ENCODE data around the gene VWA5A. TPM values are rescaled to one million over a fixed set of nuclear protein-coding genes. Genes with fewer than 3 reads are reported as not detected.
"Not testable (repeated sequence)": the region's sequence is repeated elsewhere in the genome, so short reads cannot be mapped to it uniquely, and the experiment has no call there.

The VWA5A gene
- total RNA-seq, 2 experiments from 2014 or later: 6.9 to 7.7 TPM

DNA sequence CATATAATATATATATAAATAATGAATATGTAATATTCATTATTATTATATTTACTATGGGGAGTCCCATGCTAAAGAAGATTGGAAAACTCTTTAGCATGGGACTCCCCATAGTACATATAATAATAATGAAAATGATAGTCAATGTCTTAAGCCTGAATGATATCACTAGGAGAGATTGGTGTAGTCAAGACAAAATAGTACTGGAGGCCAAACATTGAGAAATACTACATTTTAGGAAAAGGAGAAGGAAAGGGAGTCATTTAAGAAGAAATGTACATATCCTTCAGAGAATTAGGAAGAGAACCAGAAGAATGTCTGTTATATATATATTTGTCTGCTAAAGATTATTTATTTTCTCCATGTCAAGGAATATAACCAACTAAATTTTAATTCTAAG, 5.0 kb upstream of the VWA5A start:
- H3K27ac Mint-ChIP-seq: no peak overlapping the region
- ATAC-seq (ENCODE audit: low read depth) (no peak), DNase-seq (no peak)
- H3K9me3 Mint-ChIP-seq: no peaks in the 10 kb centered on the region
- peaks cover 34% of the 10 kb centered on the region for H3K27me3 Mint-ChIP-seq
- POLR2A ChIA-PET: no interaction called here
- H3K4me3 Mint-ChIP-seq: no peak overlapping the region
- H3K36me3 Mint-ChIP-seq: no peaks in the 10 kb centered on the region
- H3K4me1 Mint-ChIP-seq: peaks cover 2% of the 10 kb centered on the region

DNA sequence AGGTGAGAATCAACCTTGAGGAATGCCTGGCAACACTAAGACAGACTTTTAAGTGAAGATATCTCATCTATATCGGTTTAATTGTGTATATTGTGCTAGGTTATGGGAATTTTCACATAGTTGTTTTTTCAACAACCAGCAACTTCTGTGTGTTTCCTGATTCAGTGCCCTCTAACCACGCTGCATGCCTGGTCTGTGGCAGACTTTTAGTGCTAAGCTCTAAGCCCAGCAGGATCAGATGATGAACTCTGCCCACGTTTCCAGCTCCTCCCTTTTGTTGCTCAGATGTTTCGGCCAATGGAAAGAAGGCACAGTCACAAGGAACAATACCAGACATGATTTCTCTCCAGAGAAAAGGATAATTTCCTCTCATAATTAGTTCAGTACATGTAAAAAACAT, 1.4 kb upstream of the VWA5A start:
- Mint-ChIP-seq H3K27me3 (peaks cover 14% of the 10 kb centered on the region), H3K36me3 (peaks cover 4% of the 10 kb centered on the region), H3K4me3 (no peak overlapping the region), H3K4me1 (peaks cover 11% of the 10 kb centered on the region), H3K9me3 (no peaks in the 10 kb centered on the region), H3K27ac (no peak overlapping the region)
- POLR2A ChIA-PET: no interaction called here
- no peak for ATAC-seq (ENCODE audit: low read depth)
- DNase-seq: no peak

DNA sequence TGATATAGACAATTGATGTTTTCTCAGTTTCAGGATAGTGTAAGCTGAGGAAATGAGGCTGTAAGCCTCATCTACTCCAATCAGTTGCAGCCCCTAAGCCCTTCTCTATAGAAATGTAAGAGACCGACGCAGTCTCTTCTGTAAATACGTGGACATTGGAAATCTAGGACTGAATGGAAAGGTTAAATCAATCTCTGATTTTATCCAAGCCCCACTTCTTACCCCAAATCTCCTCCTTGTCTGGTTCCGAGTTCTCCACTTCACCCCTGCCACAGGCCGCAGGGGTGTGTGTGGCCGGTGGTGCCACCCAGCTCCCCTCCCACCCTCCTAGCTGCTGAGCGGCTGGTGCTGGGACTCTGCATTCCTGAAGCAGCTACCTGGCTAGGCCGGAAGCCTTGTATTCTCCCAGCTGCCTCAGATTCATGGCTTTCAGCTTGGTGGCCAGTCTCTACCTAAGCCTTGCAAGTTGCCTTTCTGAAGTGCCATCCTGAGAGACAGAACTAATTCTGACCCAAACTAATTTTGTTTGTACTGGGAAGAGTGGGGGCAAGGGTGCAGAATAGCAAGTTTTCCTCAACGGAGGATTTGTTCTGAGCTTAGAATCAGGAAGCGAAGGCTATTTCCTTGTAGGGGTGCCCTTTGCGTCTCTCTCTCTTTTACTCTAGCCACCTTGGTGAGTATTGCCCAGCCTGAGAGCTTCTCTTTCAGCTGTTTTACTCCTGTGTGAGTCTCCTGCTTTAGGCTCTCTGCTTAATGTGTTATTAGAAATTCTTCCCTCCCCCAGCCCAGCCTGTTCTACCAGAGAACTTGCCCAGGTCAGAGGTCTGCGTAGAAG, 749 bp downstream of the VWA5A start:
- Mint-ChIP-seq H3K27ac (peak overlapping the region; percentile 82), H3K36me3 (peaks cover 9% of the 10 kb centered on the region), H3K9me3 (no peaks in the 10 kb centered on the region), H3K4me3 (peak overlapping the region; percentile 93), H3K4me1 (peaks cover 11% of the 10 kb centered on the region), H3K27me3 (peaks cover 5% of the 10 kb centered on the region)
- ATAC-seq (ENCODE audit: low read depth) (peak; percentile 48), DNase-seq (peak; percentile 31)
- POLR2A ChIA-PET: interaction anchor here (0.6 kb wide), 1 partner anchor 496 kb away, joined by 5 read pairs; no protein-coding TSS in a partner anchor

DNA sequence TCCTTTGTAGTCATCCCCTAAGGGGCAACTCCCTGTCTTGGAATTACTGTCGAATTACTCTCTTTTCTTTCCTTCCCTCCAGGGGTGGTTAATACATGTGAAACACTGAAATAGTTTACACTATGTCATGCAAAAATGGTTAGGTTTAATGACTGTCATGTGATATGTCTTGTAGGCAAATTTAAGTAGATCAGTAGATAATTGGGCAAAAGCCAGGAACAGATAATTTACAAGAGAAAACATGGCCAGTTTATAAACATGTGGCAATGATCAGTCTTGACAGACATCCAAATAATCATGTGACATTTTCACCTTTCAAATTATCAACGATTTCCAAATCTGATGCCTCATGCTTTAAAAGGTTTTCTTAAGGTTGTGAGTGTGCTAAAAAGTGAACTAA, 3.9 kb downstream of the VWA5A start:
- H3K27me3 Mint-ChIP-seq: no peaks in the 10 kb centered on the region
- H3K36me3 Mint-ChIP-seq: peaks cover 20% of the 10 kb centered on the region
- H3K4me3 Mint-ChIP-seq: no peak overlapping the region
- POLR2A ChIA-PET: no interaction called here
- DNase-seq (no peak), ATAC-seq (ENCODE audit: low read depth) (no peak)
- no peak overlapping the region for H3K27ac Mint-ChIP-seq
- H3K4me1 Mint-ChIP-seq: peaks cover 9% of the 10 kb centered on the region
- H3K9me3 Mint-ChIP-seq: no peaks in the 10 kb centered on the region

DNA sequence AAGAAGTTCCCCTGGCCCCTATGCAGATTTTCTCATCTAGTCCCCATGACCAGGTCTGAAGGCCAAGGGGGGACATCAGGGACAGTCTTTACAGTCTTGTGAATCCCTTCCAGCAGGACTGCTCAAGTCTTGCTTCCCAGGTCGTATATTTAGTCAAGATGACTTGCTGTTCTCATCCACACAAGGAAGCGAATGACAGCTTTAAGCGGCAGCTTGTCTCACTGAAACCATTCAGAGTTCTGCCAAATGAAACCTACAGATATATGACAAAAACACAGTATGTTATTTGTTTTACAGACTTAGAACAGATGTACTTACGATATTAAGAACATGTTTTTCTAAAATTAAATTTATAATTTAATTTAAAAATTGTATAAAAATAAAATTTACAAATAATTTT, 5.6 kb downstream of the VWA5A start:
- Mint-ChIP-seq H3K9me3 (no peaks in the 10 kb centered on the region), H3K27ac (no peak overlapping the region), H3K4me3 (no peak overlapping the region), H3K4me1 (peaks cover 5% of the 10 kb centered on the region), H3K27me3 (no peaks in the 10 kb centered on the region), H3K36me3 (peaks cover 31% of the 10 kb centered on the region)
- ATAC-seq (ENCODE audit: low read depth): no peak
- POLR2A ChIA-PET: no interaction called here
- no peak for DNase-seq

DNA sequence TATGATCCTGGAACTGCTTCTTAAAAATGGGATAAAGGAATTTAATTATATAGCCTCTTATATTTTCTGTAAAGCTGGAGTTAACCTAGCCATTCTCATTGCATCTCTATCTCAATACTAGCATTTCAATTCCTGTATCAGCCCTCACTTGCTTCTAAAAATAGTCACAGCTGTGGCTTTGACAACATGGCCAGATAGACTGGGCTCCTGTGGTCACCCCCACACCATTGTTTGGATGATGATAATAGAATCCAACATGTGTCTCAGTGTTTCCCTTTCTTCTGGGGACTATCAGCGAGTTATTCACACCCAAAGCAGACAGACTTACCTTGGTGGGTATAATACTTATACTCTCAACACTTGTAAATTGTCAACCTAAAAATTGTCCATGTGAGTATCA, 6.9 kb downstream of the VWA5A start:
- Mint-ChIP-seq H3K4me3 (no peak overlapping the region), H3K36me3 (peaks cover 31% of the 10 kb centered on the region), H3K27ac (no peak overlapping the region), H3K9me3 (no peaks in the 10 kb centered on the region), H3K4me1 (peaks cover 2% of the 10 kb centered on the region), H3K27me3 (no peaks in the 10 kb centered on the region)
- no peak for DNase-seq
- no peak for ATAC-seq (ENCODE audit: low read depth)
- POLR2A ChIA-PET: no interaction called here

DNA sequence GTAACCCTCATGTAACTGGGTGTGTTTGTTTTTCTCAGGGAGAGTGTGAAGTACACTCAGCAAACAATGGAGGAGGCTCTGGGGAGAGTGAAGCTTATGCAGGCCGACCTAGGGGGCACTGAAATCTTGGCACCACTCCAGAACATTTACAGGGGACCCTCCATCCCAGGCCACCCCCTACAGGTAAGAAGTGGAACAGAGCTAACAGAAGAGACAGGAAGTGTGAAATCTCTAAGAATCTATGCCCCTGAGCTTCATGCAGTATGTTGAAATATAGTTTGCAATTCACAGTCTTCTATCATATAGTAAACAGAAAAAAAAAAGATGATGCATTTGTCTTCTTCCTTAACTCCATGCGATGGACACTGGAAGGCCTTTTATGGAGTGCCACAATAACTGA, 8.4 kb downstream of the VWA5A start:
- no peak for DNase-seq
- POLR2A ChIA-PET: no interaction called here

DNA sequence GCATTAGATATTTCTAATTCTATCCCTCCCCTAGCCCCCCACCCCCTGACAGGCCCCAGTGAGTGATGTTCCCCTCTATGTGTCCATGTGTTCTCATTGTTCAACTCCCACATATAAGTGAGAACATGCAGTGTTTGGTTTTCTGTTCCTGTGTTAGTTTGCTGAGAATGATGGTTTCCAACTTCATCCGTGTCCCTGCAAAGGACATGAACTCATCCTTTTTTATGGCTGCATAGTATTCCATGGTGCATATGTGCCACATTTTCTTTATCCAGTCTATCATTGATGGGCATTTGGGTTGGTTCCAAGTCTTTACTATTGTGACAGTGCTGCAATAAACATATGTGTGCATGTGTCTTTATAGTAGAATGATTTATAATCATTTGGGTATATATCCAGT, 11.9 kb downstream of the VWA5A start:
- H3K4me1 Mint-ChIP-seq; H3K9me3 Mint-ChIP-seq; POLR2A ChIA-PET; DNase-seq; ATAC-seq (ENCODE audit: low read depth); H3K27me3 Mint-ChIP-seq; H3K27ac Mint-ChIP-seq; H3K4me3 Mint-ChIP-seq: not testable (repeated sequence)
- peaks cover 22% of the 10 kb centered on the region for H3K36me3 Mint-ChIP-seq

More for the DNA sequence above, 8.4 kb downstream of the VWA5A start:
- Mint-ChIP-seq H3K27ac (no peak overlapping the region), H3K4me1 (no peaks in the 10 kb centered on the region), H3K4me3 (no peak overlapping the region), H3K27me3 (no peaks in the 10 kb centered on the region), H3K9me3 (no peaks in the 10 kb centered on the region), H3K36me3 (peaks cover 30% of the 10 kb centered on the region)
- ATAC-seq (ENCODE audit: low read depth): no peak

DNA sequence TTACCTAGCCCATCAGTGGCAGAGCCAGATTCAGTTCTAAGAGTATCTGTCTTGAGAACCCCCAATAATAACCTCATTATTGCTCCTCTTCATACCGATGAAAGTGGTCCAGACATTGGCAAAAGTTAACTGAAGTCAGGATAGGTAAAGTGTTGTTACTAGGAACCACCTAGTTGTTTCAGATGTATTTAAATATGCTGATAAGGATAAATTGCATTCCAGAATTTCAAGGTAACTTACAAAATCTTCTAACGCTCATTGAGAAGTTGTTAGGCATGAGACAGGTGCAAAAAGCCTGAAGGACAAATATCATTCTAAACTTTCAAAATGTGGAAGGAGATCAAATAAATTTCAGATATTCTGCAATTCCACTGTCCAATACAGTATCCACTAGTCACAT, 27.8 kb downstream of the VWA5A start:
- H3K9me3 Mint-ChIP-seq: peaks cover 2% of the 10 kb centered on the region
- POLR2A ChIA-PET: no interaction called here
- DNase-seq: no peak
- H3K36me3 Mint-ChIP-seq: peaks cover 2% of the 10 kb centered on the region
- no peaks in the 10 kb centered on the region for H3K27me3 Mint-ChIP-seq
- H3K27ac Mint-ChIP-seq: no peak overlapping the region
- ATAC-seq (ENCODE audit: low read depth): no peak
- H3K4me1 Mint-ChIP-seq: no peaks in the 10 kb centered on the region
- no peak overlapping the region for H3K4me3 Mint-ChIP-seq

DNA sequence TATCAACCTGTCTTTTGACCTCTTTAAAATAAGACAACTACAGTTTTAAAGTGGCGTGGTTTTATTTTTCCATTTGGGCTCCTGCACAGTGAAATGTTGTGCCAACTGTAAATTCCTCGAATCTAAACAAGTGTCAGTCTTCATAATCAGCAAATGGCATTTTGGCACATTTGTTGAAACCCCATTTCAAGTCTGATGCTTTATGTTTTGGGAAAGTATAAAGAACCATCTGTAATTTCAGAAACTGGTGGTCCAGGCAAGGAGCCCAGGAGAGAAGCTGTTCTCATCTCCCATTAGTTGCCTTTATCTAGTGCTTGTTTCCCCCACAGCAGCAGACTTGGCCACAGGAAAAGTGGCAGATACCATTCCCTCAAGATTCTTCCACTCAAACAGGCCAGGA, 32.7 kb downstream of the VWA5A start:
- H3K27ac Mint-ChIP-seq: no peak overlapping the region
- DNase-seq: no peak
- POLR2A ChIA-PET: no interaction called here
- no peaks in the 10 kb centered on the region for H3K9me3 Mint-ChIP-seq
- H3K36me3 Mint-ChIP-seq: no peaks in the 10 kb centered on the region
- H3K4me1 Mint-ChIP-seq: peaks cover 1% of the 10 kb centered on the region
- ATAC-seq (ENCODE audit: low read depth): no peak
- H3K27me3 Mint-ChIP-seq: peaks cover 2% of the 10 kb centered on the region
- H3K4me3 Mint-ChIP-seq: no peak overlapping the region

DNA sequence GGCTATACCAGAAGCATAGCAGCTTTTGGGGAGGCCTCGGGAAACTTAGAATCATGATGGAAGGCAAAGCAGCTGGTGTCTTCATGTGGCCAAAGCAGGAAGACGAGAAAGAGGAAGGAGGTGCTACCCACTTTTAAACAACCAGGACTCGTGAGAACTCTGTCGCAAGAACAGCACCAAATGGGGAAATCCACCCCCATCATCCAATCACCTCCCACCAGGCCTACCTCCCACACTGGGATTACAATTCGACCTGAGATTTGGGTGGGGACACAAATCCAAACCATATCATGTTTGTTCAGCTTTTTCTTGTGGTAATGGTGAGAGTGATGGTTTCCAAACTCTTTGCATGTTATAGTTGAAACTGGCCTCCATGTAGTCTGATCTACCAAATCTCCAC, 35.4 kb downstream of the VWA5A start:
- Mint-ChIP-seq H3K36me3 (no peaks in the 10 kb centered on the region), H3K9me3 (no peaks in the 10 kb centered on the region), H3K27me3 (peaks cover 4% of the 10 kb centered on the region), H3K4me1 (peaks cover 1% of the 10 kb centered on the region), H3K4me3 (no peak overlapping the region), H3K27ac (no peak overlapping the region)
- POLR2A ChIA-PET: no interaction called here
- DNase-seq: no peak
- no peak for ATAC-seq (ENCODE audit: low read depth)

DNA sequence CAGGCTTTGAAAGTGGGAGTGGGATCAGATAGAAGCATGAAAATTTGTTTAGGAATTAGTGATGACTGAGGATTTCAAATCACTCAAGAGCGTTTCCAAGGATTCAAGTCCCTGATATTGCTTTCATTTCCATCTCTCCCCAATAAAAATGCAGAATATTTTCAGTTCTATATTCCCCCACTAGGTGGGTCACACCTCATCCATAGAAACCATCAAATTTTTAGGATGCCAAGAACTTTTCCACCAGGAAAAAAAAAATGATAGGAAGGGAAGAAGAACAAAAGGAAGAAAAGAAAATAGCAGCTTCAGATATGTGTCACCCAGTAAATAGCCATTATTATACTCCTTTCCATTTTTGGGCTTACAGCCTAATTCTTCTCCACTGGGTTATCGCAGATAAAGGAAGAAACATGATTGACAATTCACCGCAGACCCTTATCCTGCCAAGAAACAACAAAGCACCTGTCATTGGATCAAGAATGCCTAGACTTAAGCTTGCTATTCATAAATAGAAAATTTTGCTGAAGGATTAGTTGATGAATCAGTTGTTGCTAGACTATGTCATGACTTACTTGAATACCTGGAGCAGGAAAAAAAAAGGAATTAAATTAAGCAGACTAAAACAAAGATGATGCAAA, 37.6 kb downstream of the VWA5A start:
- no peaks in the 10 kb centered on the region for H3K9me3 Mint-ChIP-seq
- H3K27me3 Mint-ChIP-seq: peaks cover 9% of the 10 kb centered on the region
- H3K27ac Mint-ChIP-seq: no peak overlapping the region
- H3K4me3 Mint-ChIP-seq: no peak overlapping the region
- H3K36me3 Mint-ChIP-seq: no peaks in the 10 kb centered on the region
- POLR2A ChIA-PET: no interaction called here
- peaks cover 1% of the 10 kb centered on the region for H3K4me1 Mint-ChIP-seq
- DNase-seq (no peak), ATAC-seq (ENCODE audit: low read depth) (no peak)

DNA sequence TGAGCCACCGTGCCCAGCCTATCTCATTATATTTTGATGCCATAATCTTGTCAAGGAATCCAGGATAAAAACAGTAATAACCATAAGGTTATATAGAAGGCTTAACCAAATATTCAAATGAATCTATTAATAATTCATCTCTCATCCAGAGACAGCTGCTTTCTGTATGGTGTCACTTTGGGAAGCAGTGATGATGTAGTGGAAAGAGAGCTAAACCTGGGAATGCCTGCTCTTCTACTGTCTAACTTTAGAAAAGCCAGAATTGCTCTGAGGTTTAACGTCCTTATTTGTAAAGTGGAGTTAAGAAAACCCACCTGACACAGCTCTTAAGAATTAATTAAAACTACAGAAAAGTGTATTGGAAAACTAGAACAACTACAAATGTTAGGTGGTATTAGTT, 38.6 kb downstream of the VWA5A start:
- no peaks in the 10 kb centered on the region for H3K9me3 Mint-ChIP-seq

DNA sequence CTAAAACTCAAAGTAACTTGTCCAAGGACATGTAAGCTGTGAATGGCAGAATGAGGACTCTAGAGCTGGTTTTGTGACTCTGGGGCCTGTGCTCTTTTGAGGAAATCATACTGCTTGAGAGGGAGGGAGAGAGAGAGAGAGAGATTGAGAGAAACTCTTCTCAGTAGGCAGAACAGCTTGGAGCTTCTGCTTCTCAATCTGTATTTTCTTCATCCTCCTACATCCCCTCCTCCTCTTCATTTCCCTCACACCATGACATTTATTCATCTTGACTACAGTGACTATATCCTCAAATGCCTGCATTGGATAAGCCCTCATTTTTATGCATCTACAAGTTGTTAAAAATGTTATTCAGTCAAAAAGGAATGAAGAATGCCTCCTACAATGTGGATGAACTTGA, 44.2 kb downstream of the VWA5A start:
- Mint-ChIP-seq H3K4me1 (no peaks in the 10 kb centered on the region), H3K27ac (no peak overlapping the region), H3K27me3 (peaks cover 16% of the 10 kb centered on the region), H3K4me3 (no peak overlapping the region), H3K36me3 (no peaks in the 10 kb centered on the region), H3K9me3 (no peaks in the 10 kb centered on the region)
- ATAC-seq (ENCODE audit: low read depth) (no peak), DNase-seq (no peak)
- POLR2A ChIA-PET: no interaction called here

More for the DNA sequence above, 38.6 kb downstream of the VWA5A start:
- no peak for DNase-seq
- ATAC-seq (ENCODE audit: low read depth): no peak
- no peaks in the 10 kb centered on the region for H3K36me3 Mint-ChIP-seq
- no peak overlapping the region for H3K4me3 Mint-ChIP-seq
- peaks cover 1% of the 10 kb centered on the region for H3K4me1 Mint-ChIP-seq
- H3K27me3 Mint-ChIP-seq: peaks cover 9% of the 10 kb centered on the region
- POLR2A ChIA-PET: no interaction called here
- no peak overlapping the region for H3K27ac Mint-ChIP-seq

Measured in activated naive CD8-positive, alpha-beta T cell treated with anti-CD3 and anti-CD28 coated beads, Interleukin-2, amount 10 ng/mL, durations not matched to agents 7 days and 5 days (primary cell).